ENCODE results near the gene ILRUN.
"Not testable (repeated sequence)": the region's sequence is repeated elsewhere in the genome, so short reads cannot be mapped to it uniquely, and the experiment has no call there.

- not testable (repeated sequence) for TF ChIP-seq CHD1 (IDR thresholded peaks at IDR 0.05; ENCODE audit: low read length); ZNF280B (CRISPR knock-in tag; IDR thresholded peaks at IDR 0.05); ZFP30 (CRISPR knock-in tag; IDR thresholded peaks at IDR 0.05; ENCODE audit: borderline replicate concordance); RAD21 (CRISPR knock-in tag; conservative IDR thresholded peaks at IDR 0.05 in 1 of 2, IDR thresholded peaks at IDR 0.05 in 1 of 2); ZNF274 (IDR thresholded peaks at IDR 0.05; ENCODE audit: borderline replicate concordance, low read depth, low read length); ZNF507 (tag; conservative IDR thresholded peaks at IDR 0.05); PRMT5 (CRISPR knock-in tag; IDR thresholded peaks at IDR 0.05); TBP (optimal IDR thresholded peaks at IDR 0.05; ENCODE audit: low read depth, low read length)
- TF ChIP-seq HBP1 (CRISPR knock-in tag; IDR thresholded peaks at IDR 0.05) (peak; percentile 85), ZNF592 (IDR thresholded peaks at IDR 0.05) (peak; percentile 100), MNT (conservative IDR thresholded peaks at IDR 0.05) (peak; percentile 68; a peak in 3 of 4 replicates)
These were observed 23.6 kb upstream of the ILRUN start for GRCh38 chr6:34720160-34720559.

All from K562 (cell line).